ENCODE results near the gene TOMM20. TPM values are rescaled to one million over a fixed set of nuclear protein-coding genes. Genes with fewer than 3 reads are reported as not detected.
"Not testable (repeated sequence)": the region's sequence is repeated elsewhere in the genome, so short reads cannot be mapped to it uniquely, and the experiment has no call there.

The TOMM20 gene
- total RNA-seq, 2 experiments from 2014 or later: 155 to 159 TPM

GRCh38 chr1:235074523-235075047 is 54.1 kb downstream of the TOMM20 start:
- ATAC-seq (peak; percentile 74), DNase-seq (peak; percentile 80)
- intact Hi-C loops (cut with micrococcal nuclease): loop anchor here (5.0 to 10.0 kb wide), 4 partner anchors 57 to 577 kb away; partner anchors contain the start of gene IRF2BP2
- Mint-ChIP-seq H3K27ac (peak overlapping the region; percentile 96), H3K4me1 (ENCODE audit: low read depth) (peaks cover 31% of the 10 kb centered on the region), H3K9me3 (no peaks in the 10 kb centered on the region), H3K4me3 (peak overlapping the region; percentile 51), H3K36me3 (ENCODE audit: low read depth) (no peaks in the 10 kb centered on the region), H3K27me3 (no peaks in the 10 kb centered on the region)
- ChIA-PET CTCF (interaction anchor here (0.7 to 1.1 kb wide), 3 partner anchors 56 to 588 kb away, joined by 3 read pairs; no protein-coding TSS in a partner anchor), POLR2A (interaction anchor here (0.9 to 2.5 kb wide), 5 partner anchors 23 to 229 kb away, joined by 3 to 8 read pairs (median 4); no protein-coding TSS in a partner anchor)
- no peak for TF ChIP-seq CTCF (IDR thresholded peaks at IDR 0.05)

GRCh38 chr1:235073968-235074522 is 54.6 kb downstream of the TOMM20 start:
- H3K27me3 Mint-ChIP-seq: no peaks in the 10 kb centered on the region
- no peaks in the 10 kb centered on the region for H3K36me3 Mint-ChIP-seq (ENCODE audit: low read depth)
- ATAC-seq (no peak), DNase-seq (no peak)
- no peak overlapping the region for H3K4me3 Mint-ChIP-seq
- intact Hi-C loops (cut with micrococcal nuclease): loop anchor here (10.0 kb wide), 1 partner anchor 349 kb away; no protein-coding TSS in a partner anchor
- ChIA-PET POLR2A (interaction anchor here (0.9 to 2.5 kb wide), 4 partner anchors 22 to 228 kb away, joined by 3 to 8 read pairs (median 4); no protein-coding TSS in a partner anchor), CTCF (interaction anchor here (0.7 to 1.1 kb wide), 2 partner anchors 55 to 587 kb away, joined by 3 read pairs; no protein-coding TSS in a partner anchor)
- peak overlapping the region; percentile 96 for H3K27ac Mint-ChIP-seq
- peaks cover 31% of the 10 kb centered on the region for H3K4me1 Mint-ChIP-seq (ENCODE audit: low read depth)
- no peaks in the 10 kb centered on the region for H3K9me3 Mint-ChIP-seq
- TF ChIP-seq CTCF (IDR thresholded peaks at IDR 0.05): no peak

- DNase-seq (no peak), ATAC-seq (no peak)
- H3K27me3 Mint-ChIP-seq: no peaks in the 10 kb centered on the region
- H3K27ac Mint-ChIP-seq: no peak overlapping the region
- H3K36me3 Mint-ChIP-seq (ENCODE audit: low read depth): no peaks in the 10 kb centered on the region
- H3K9me3 Mint-ChIP-seq: no peaks in the 10 kb centered on the region
- ChIA-PET CTCF (interaction anchor here (0.7 kb wide), 1 partner anchor 55 kb away, joined by 3 read pairs; no protein-coding TSS in a partner anchor), POLR2A (interaction anchor here (1.0 to 2.5 kb wide), 4 partner anchors 62 to 228 kb away, joined by 3 to 8 read pairs (median 4); no protein-coding TSS in a partner anchor)
- H3K4me1 Mint-ChIP-seq (ENCODE audit: low read depth): peaks cover 31% of the 10 kb centered on the region
- TF ChIP-seq CTCF (IDR thresholded peaks at IDR 0.05): no peak
- H3K4me3 Mint-ChIP-seq: no peak overlapping the region
- intact Hi-C loops (cut with micrococcal nuclease): loop anchor here (10.0 kb wide), 1 partner anchor 349 kb away; no protein-coding TSS in a partner anchor
Observed at GRCh38 chr1:235073331-235073967, 55.2 kb downstream of the TOMM20 start.

GRCh38 chr1:235072577-235072976 is 56.1 kb downstream of the TOMM20 start:
- H3K36me3 Mint-ChIP-seq (ENCODE audit: low read depth); ATAC-seq; H3K27ac Mint-ChIP-seq; H3K4me3 Mint-ChIP-seq; CTCF ChIA-PET; DNase-seq; H3K9me3 Mint-ChIP-seq; H3K27me3 Mint-ChIP-seq: not testable (repeated sequence)
- peaks cover 38% of the 10 kb centered on the region for H3K4me1 Mint-ChIP-seq (ENCODE audit: low read depth)
- POLR2A ChIA-PET: interaction anchor here (0.8 to 1.5 kb wide), 3 partner anchors 27 to 85 kb away, joined by 3 to 4 read pairs (median 3); no protein-coding TSS in a partner anchor
- intact Hi-C loops (cut with micrococcal nuclease): loop anchor here (10.0 kb wide), 1 partner anchor 348 kb away; no protein-coding TSS in a partner anchor

- intact Hi-C loops (cut with micrococcal nuclease): loop anchor here (10.0 kb wide), 1 partner anchor 347 kb away; no protein-coding TSS in a partner anchor
- ATAC-seq (no peak), DNase-seq (no peak)
- H3K27me3 Mint-ChIP-seq: no peaks in the 10 kb centered on the region
- H3K36me3 Mint-ChIP-seq (ENCODE audit: low read depth): no peaks in the 10 kb centered on the region
- POLR2A ChIA-PET: interaction anchor here (0.8 to 1.5 kb wide), 2 partner anchors 27 to 60 kb away, joined by 3 to 4 read pairs; no protein-coding TSS in a partner anchor
- H3K27ac Mint-ChIP-seq: no peak overlapping the region
- peaks cover 41% of the 10 kb centered on the region for H3K4me1 Mint-ChIP-seq (ENCODE audit: low read depth)
- H3K4me3 Mint-ChIP-seq: no peak overlapping the region
- TF ChIP-seq CTCF (IDR thresholded peaks at IDR 0.05): no peak
- H3K9me3 Mint-ChIP-seq: no peaks in the 10 kb centered on the region
- CTCF ChIA-PET: no interaction called here
Observed at GRCh38 chr1:235072096-235072495, 56.5 kb downstream of the TOMM20 start.

Data from activated CD8-positive, alpha-beta T cell treated with anti-CD3 and anti-CD28 coated beads for 36 hours (primary cell).